ENCODE measurements around the gene AK8.
A peak's percentile ranks its signal among the peaks of the same experiment; 100 is the strongest.

The AK8 gene

DNA sequence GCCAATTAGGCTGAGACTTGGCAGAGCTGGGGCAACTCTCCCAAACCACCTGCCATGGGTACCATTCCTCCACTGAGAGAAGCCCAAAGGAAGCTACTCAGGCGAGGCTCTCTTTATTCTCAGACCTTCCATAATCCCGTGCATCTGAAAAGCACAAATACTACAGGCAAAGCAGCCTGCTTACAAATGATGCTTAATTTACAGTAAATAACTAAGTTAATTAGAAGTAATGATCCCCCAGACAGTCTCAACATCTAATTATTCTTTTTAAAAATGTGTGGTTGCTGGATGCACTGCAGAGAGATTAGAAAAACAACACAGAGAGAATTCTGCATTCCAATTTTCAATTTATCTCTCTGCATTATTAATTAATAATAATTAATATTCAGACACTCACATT, 53.1 kb downstream of the AK8 start:
- DNase-seq: no peak

DNA sequence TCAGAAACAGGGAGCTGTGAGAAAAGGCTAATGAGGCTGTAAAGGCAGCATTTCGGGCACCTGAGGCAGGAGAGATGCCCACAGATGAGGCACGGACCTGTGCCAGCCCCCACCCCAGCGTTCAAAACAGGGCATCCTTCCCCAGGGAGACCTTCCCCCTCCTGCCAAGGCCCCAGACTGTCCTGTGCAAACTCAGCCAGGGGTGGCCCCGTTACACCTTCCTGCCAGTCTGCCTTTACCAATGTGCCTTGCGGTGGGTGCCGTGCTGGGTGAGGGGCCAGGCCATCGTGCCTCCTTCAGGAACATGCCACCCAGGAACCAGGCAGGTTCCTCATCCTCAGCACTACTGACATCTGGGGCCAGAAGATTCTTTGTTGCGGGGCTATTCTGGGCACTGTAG, 53.9 kb downstream of the AK8 start:
- DNase-seq: no peak

DNA sequence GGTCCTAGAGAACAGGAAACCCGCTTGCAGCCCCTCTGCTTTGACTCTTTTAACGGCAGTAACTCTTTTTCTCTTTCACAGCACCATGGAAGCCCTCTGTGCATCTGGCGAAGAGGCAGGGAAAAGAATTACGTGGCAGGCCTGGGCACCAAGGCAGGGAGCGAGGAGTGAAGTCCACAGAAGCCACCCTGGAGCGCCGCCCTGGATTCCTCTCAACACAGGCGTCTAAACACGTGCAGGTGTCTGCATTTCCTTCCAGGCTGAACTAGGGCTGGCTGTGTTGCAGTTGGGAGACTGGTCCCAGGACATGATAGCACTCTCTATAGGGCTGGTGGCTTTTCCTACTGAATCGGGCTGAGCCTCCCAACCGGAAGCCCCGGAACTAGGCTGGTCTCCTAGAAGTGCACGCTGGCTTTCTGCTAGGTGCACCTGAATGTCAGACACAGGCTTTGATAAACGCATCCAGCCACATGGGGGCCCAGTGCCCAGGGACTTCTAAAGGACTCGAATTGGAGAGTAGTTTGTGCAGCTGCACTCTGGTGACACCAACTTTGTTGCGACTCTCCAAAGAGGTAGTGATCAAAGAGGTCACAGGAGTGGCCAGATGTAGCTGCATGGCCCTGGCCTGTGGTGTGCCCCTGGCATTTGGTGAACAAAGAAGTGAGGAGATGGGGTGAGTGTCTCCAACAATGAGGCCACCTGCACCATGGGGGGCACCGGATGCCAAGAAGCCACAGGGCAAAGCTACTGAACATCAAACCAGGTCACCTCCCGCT, 54.5 kb downstream of the AK8 start:
- no peak for DNase-seq

DNA sequence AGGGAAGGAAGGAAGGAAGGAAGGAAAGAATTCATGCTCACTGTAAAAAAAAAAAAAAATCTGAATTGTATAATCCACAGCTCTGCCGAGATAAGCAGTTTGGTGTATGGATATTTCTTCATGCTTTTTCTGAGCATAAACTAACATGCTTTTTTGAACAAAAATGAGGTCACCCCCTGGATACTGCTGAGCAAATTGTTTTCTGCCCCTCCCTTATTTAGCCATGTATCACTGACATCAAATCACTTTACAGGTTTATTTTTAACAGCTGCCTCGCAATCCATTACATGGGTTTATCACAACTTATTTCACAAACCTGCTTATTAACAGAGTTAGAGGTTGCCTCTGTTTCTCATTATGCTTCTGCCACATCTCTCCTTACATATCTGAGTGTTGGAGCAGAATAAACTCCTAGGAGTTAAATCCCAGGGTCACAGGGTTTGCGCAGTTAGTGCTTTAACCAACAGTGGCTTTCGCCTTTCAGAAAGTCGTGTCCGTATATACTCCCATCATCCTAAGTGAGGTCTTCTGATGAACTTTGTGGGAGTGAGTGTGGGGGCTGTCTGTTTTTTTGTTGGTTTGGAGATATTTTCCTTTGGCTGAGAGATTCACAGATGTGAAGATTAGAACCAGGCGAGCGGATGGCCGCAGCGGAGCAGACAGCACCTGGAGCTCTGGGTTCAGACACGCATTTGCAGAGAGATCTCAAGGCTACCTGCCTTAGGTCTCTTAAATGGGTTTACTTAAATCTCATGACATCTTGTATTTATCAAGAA, 57.7 kb downstream of the AK8 start:
- no peak for DNase-seq

DNA sequence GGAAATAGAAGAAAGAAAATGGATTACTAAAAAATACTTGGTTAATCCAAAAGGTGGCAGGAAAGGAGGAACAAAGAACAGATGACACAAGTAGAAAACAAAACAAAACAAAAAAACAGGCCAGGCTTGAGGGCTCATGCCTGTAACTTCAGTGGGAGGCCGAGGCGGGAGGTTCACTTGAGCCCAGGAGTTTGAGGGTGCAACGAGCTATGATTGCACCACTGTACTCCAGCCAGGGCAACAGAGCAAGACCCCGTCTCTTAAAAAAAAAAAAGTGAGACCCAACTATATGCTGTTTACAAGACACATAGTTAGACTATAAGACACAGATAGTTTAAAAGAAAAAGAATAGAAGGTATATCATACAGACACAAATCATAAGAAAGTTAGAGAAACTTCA, 59.5 kb downstream of the AK8 start:
- DNase-seq: no peak

DNA sequence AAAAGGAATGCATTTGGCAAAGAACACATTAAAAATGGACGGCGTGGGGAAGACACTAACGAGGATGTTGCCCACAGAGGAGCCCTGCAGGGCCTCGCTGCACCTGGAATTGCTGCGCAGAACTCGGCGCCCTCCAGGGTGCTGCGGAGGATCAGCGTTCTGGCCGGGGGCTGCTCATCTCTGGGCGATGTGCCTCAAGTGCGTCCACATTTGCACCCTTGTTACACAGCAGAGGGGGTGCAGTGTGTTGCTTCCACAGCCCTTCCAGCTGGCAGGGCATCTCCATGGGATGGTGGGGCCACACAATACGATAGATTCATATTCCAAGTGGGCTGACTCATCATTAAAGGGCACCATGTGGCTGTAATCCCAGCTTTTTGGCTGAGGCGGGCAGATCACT, 63.1 kb downstream of the AK8 start:
- no peak for DNase-seq

DNA sequence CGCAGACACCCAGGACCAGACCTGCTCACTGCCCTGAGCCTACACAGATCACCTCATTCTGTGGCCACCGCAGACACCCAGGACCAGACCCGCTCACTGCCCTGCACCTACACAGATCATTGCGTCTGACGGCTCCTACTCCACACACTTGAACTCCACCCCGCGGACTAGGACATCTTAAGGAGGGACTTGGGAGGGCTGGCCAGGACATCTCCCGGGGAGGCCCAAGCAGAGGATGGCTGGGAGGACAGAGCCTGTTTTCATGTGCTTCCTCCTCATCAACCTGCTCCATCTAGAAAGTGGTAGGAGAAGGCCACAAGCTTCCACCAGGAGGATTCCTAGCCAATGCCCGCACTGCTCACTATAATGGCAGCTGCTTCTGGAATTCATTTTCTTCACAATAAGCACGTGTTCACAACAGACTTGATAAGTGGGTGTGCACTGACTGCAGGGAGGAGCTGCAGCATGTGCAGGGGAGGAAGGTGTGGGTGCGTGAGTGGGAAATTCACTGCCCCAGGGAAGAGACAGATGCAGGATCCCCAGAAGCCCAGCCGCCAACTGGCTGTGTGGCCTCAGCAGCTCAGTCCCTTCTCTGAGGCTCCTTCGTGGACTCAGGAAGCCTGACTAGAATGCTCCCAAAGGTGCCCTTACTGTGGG, 64.8 kb downstream of the AK8 start:
- no peak for DNase-seq

DNA sequence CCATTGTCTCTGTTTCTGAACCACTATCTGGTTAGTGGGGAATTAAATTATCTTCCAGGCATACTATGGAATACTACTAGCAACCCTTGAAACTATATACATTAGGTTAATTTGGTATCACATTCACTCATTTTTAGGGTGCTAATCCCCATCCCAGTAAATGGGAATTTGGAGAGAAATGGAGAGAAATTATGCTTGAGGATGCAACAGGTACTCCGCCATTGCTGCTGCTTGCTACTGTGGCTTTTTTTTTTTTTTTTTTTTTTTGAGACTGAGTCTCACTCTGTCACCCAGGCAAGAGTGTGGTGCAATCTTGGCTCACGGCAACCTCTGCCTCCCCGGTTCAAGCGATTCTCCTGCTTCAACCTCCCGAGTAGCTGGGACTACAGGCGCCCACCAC, 66.1 kb downstream of the AK8 start:
- DNase-seq: no peak

DNA sequence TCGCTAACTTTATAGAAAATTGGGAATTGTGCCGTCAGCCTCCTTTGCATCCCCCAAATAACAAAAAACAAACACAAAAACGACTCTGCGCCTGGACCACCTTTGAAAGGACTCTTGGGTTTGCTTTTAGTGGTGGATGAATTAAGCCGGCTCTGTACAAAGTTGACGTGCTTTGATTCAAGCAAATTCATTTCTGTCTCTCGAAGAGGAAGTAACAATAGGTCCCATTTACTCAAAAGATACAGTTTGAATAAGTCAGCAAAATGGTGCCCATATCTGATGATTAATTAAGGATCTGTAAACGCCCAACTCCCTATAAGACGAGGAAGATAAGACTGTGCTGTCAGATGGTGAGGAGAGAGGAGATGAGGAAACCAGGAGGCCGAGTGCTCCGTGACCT, 67.8 kb downstream of the AK8 start:
- no peak for DNase-seq

DNA sequence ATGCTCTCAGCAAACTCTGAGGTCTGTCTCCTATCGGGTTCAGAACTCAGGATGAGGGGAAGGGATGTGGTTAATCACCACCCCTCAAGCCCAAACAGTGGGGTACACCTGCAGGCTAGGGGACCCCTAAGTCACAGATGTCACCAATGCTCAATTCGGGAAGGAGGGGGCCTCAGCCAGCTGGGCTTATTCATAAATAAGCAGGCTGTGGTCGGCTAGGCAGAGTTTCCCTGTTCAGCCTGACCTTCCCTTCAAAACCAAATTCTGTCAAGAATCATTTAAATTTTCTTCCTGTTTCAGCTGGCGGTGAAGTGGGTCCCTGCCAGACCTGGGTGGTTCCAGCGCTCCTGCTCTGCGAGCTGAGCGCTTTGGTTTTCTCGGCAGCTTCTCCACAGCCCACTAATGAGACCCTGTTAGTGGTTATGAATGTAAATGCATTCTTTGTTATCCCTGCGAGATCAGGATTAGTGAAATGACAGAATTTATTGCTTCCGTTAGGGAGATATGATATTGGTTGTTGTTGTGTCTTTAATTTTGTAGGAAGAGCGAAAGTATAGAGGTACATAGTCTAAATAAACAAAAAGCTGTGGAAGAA, 68.3 kb downstream of the AK8 start:
- DNase-seq: no peak

DNA sequence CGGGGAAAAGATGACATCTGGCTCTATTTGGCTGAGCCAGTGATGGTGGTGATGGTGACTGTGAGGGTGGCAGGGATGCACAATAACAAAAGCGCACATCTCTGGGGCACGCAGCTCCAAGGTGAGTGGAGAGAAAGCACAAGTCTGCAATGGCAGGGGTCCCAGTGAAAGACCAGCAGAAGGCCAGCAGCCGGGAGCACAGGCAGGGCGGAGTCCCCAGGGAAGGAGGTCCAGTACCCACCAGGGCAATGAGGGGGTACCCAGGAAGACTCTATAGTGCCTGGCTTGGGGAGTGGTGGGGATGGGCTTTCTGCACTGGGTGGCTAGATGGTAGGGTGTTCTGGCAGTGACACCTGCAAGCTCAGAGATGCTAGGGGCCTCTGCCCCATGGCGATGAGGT, 69.4 kb downstream of the AK8 start:
- DNase-seq: no peak

DNA sequence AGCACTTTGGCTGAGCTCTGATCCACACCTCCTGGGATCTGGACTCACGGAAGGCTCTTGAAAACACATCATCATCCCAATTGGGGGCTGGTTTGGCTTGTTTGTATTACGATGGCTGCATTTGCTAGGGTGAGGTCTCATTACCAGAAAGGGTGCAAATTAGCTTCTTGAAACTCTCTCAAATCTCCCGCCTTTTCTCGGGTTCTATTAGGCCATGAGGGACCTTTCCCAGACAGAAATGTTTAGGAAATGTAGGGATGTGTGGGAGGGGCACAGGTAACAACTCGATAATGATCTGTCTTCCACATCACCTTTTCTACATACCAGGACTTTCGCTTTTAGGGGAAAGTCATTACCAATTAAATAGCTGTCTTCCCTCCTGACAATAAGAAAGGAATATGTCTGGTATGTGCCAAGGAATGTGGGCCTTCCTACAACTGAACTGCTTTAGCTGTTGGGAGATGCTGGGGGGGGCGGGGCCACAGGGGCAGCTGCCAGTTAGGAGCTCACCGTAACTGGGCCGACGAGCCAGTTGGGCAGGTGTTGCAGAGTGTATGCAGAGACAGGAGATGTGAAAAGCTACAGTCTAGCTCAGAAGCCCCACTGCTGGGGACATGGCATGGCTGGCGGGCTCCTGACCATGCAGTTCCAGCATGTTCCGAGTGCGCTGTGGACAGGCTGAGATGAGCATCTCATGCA, 71.2 kb downstream of the AK8 start:
- DNase-seq: no peak

DNA sequence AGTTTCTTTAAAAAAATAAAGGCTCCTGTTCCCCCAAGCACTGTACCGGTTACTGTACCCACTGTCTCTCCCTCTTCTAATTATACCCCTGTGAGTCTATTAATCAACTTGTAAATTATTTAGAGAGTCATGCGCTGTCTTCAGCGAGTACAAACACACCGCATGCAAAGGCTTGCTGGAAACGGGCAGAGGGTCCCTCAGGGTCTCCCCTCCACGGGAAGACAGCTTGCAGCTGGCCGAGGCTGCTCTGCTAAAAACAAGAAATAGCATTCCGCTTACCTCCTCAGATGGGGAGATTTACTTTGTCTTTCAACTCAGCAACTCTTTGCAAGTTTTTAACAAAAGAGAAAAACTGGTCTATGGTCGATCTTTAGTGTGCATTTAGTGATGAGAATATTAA, 71.8 kb downstream of the AK8 start:
- no peak for DNase-seq

DNA sequence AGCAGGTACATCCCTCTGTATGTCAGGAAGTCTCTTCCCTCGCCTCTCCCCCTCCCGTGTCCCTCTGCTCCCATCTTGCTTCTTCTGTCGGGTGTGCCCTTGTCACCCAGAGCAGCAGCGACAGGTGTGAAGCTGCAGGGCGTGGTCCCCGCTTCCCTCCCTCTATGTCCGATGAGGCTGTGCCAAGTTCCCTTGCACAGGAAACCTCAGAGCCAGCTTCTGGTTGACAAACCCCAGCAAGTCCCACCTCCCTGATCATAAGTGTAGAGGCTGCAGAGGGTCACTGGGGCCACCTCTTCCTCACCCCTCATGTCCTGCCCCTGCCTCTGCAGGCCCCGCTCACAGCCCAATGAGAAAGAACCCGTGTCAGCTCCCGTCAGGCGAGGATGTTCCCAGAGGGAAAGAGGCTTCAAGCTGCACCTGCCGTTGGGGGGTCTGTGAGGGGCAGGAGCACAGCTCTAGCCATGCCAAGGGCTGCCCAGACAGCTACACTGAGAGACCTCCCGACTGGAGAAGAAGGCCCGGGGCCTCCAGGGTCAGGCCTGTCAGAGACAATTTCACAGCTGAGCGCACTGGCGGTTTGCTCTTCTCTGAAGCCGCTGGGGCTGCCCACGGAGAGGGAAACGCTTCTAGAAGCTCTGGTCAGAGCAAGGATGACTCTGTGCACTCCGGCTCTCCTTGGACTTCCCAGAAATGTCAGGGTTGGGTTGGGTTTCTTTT, 73.3 kb downstream of the AK8 start:
- DNase-seq: no peak

DNA sequence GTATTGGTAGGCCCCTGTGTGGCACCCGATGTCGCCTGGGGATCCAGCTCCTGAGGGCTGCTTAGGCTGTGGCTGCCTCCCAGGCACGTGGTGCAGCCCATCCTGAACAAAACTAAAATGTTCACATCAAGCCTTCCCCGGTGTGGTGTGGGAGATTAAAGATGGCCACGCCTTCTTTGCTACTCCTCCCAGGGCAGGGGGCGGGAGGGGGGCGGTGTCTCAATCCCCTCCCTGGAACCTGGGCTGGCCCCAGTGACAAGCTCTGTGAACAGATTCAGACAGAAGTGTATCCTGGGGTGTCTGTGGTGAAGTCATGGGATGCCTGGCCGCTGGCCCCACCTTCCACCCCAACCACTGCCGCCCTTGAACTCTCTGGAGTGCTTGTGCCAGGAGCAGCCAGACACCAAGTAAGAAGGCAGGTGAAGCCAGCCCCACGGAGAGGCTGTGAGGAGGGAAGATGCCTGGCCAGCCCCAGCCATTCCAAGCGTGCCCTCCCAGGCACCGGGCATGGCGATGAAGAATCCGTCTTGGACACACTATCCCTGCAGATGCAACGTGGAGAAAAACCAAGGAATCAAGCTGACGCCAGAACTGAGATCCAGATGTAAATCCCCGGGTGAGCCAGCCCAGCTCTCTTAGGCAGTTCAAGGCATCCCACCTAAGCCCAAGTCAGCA, 75.8 kb downstream of the AK8 start:
- DNase-seq: no peak

DNA sequence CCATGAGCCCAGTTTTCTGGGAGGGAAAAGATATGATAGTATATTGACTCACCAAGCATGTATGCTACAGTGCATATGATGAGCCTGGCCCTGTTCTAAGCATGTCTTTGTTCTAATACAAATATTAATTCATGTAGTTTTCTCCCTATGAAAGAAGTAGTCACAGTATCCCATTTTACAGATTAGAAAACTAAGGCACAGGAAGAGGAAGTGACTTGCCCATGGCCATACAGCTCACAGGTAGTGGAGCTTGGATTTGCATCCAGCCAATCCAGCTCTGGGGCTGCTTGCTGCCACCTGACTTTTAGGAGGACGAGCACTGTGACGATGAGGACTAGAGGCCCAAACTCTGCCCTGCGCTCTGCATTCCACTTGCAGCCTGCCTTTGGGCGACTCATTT, 76.4 kb downstream of the AK8 start:
- DNase-seq: no peak

DNA sequence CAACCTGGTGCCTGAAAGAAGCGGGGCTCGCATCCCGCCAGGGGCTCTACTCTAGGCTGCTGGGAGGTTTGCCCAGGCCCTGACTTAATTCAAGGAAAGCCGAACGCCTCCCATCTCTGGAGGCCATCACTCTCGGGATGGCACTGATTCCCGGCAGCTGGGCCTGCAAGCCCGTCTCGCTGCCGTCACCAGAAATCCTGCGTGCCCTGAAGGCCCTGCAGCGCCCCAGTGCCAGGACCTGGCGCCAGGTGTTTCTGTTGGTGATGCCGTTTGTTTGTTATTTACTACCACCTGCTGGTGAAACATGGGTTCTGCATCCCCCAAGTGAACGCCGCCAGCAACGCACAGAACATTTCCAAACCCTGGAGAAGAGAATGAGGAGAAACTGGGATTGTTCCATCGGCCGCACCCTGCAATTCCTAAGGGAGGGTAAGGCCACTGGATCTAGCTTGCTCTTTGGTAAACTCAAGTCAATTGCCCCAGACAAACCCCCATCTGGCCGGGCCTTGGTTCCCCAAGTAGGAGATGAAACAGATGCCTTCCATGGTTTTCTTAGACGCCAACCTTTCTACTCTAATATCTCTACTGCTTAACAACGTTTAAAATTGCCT, 77.9 kb downstream of the AK8 start:
- peak; percentile 63 to 66 for DNase-seq

DNA sequence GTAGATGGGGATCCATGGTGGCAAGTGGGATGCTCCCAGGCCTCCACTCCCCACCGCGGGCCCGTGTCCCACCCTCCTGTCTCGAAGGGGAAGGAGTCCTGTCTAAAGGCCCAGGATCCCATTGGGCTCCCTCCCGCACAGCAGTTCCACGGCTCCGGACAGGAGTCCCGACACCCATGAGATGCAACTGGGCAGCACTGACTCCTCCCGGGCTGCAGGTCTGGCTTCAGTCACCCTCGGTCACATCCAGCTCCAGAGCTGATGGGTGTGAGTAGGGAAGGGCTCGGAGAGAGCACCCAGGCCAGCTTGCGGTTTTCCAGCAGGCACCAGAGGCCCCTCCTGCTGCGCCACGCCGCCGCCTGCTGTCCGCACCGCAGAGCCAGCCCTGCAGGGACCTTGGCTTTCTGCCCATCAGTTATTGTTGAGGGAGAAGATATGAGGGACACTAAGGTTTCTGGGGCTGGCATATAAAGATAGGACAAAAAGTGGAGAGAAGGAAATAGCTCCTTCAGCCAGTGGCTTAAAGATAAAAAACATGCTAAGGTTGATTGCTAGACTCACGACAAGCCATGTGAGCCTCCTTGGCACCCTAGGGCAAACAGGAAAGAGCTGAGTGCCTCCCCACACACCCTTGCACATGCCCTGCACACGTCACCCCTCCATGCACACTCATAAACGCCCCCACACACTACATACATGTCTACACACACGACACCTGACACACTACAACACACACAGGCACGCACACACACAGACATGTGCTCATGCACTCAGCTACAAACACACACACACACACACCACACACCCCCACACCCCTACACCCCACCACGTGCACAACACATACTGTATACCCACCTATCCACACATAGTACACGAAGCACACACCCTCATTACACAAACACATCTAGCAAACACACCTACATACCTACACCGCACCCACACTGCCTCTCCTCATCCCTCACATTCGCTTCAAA, 79.0 kb downstream of the AK8 start:
- no peak for DNase-seq

DNA sequence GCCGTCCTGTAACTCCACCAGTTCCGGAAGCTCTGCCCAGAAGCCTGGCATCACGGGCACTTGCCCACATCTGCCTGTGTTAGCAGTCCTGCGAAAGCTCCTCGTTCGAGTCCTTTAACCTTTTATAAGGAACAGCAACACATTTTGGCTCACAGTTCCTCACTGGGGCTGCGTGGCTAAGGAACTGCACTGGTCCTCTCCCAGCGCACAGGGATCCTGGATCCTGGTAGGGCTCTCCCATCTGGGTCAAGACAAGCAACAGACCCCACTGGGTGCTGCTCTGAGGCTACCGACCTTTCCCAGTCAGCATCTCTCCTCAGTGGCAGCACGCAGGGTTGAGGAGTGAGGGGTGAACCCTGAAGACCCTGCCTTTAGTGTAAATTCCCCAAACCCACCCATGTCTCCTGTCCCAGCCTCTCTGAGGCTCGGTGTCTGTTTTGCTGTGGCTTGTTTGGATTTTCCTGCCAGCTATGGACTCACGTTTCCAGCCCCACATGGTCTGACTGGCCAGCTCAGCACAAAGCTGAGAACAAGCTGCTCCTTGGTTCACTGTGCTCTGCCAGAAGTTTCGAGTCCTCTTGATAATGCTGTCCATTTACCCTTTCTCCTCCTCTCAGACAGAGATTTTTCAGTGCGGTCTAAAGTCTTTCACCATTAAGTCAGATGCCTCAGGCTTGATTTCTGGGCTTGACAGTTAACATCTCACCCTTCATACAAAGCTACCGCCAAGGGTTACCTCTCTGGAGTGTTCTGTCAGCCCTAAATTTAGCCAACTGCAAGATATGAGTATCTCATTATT, 80.0 kb downstream of the AK8 start:
- DNase-seq: no peak

Data from NCI-H1930 (cell line).